NCI-H1417 (cell line): ENCODE data around the gene SLC16A6.
A peak's percentile ranks its signal among the peaks of the same experiment; 100 is the strongest.
"Not testable (repeated sequence)": the region's sequence is repeated elsewhere in the genome, so short reads cannot be mapped to it uniquely, and the experiment has no call there.

ENCODE experiments used
- DNase-seq, 3 experiments: peaks; one replicate each; lab custom pipeline; 2025; lab: John Stamatoyannopoulos, UW

SLC16A6 gene

DNA sequence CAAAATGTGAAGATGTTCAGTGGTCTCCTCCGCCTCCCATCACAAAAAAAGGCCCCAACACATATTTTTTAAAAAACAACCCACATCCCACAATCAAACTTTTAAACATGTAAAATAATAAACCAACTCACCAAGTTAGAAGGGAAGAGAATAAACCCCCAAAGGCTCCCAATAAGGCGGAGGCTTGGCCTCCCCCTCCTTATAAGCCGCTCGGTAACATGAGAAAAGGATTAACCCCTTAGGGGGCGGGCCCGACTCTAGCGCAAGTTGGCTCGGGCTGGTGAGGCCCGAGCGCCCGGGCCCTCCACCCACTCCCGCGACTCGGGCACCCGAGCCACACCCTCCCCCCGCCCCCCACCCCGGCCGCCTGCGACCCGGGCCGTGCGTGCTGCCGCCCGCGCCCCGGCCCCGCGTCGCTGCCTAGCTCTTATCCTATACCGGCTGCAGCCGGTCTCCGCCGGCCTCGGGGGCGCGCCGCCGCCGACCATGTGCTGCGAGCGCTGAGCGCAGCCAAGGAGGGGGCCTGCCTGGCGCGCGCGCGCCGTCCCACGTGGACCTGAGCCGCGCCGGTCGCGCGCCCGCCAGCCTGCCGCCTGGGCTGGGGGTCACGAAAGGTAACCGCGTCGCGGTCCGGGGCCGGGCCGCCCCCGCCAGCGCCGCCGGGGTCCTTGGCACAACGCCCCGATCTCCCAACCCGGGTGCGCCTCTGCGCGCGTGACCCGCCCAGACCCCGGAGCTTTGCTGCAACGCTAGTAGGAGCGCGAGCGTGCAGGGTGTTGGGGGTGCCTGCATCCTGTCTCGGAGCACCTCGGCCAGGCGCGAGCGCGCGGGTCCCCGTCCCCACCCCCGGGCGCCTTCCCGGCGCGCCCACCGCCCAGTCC is at the start of gene SLC16A6, which contains the start of gene ARSG:
SLC16A6 (minus strand) TSS at position 173 of the 881 bp plus-strand sequence. CDS start 12,807 bp downstream, outside the sequence.
ARSG (plus strand) TSS at position 541 of the 881 bp plus-strand sequence. CDS start 15,999 bp downstream, outside the sequence.
- DNase-seq: peak; percentile 57 to 77 (median 69)

DNA sequence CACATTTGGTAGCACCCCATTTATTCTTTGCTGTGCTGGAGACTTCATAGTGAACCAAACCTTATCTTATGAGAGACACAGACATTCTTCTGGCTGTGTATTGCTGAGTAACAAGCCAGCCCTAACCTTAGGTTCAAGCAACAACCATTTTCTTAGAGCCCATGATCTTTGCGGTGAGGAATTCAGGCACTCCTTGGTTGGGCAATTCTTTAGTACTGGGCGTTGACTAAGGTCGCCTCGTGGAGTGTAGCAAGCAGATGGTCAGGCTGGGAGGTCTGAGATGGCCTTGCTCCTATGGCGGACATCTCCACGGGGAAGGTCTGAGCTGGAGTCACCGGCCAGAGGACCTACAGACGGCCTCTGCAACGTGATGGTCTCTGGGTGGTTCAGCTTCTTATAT is 43.5 kb upstream of the SLC16A6 start:
- no peak for DNase-seq

GRCh38 chr17:68331932-68332331 is 41.0 kb upstream of the SLC16A6 start:
- not testable (repeated sequence) for DNase-seq

GRCh38 chr17:68329331-68329730 is 38.4 kb upstream of the SLC16A6 start:
- no peak for DNase-seq

- DNase-seq: no peak
Observed at GRCh38 chr17:68328676-68329075, 37.7 kb upstream of the SLC16A6 start.

GRCh38 chr17:68327823-68328557 is 37.1 kb upstream of the SLC16A6 start:
- DNase-seq: no peak

GRCh38 chr17:68326681-68327080 is 35.8 kb upstream of the SLC16A6 start:
- no peak for DNase-seq

- no peak for DNase-seq
Observed at GRCh38 chr17:68325961-68326360, 35.0 kb upstream of the SLC16A6 start.

GRCh38 chr17:68324654-68325336 is 33.9 kb upstream of the SLC16A6 start:
- DNase-seq: no peak

DNA sequence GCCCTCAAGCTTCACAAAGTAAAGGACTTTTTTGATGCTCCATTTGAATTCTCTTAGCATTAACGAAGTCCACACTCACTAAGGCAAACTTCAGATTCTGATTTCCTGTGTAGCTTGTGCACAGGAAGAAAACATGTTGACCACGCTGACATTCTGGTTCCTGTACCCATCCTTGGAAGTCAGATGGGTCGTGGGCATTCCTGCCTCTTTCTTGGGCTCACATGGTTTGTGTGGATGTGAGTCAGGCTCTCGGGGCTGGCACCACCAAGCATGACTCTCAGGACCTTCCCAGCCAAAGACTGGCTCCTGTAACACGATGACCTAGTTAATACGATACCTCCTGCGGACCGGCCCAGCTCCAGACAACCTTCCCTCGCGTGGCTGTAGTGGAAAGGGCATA is 33.2 kb upstream of the SLC16A6 start:
- no peak for DNase-seq

- DNase-seq: no peak
Observed at GRCh38 chr17:68322630-68323029, 31.7 kb upstream of the SLC16A6 start.

DNA sequence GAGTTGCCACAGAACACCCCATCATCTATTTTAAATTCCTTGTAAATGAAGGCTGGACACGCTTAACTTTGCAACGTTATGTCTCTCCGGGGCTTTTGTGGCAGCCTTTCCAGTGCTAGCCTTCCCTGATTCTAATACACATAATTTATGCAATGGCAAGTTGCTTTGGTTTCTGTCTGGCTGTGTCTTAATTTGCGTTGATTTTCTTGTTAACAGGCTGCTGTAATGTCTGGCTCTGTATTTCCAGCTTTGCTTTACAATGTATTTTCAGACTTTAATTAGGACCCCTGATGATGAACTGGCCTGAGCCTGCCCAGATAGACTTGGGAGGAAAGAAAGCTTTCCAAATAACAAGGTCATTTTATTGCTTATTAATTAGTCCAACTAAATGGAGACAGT is 30.6 kb upstream of the SLC16A6 start:
- DNase-seq: peak in 1 of 3 experiments; percentile 25

DNA sequence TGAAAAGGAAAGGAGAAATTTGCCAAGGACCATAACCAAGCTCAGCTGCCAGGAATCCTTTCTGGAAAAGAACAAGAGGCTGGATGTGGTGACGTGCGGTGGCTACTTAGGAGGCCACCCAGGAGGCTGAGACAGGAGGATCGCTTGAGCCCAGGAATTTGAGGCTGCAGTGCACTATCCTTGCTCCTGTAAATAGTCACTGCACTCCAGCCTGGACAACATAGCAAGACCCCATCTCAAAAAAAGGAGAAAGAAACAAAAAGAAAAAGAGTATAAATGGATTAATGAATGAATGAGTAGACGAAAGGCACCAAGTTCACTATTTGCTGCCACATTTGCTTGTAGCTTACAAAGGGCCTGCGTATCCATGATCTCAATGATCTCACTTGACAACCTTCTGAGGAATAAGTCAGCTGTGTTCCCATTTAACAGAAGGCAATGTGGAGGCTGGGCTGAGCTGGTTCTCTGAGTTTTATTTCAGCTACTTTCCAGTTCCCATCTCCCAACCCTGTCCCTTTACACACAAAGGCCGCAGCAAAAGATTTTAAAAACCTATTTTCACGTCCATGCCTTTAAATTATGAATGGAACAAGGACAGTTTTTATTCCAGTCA is 30.1 kb upstream of the SLC16A6 start:
- DNase-seq: no peak

DNA sequence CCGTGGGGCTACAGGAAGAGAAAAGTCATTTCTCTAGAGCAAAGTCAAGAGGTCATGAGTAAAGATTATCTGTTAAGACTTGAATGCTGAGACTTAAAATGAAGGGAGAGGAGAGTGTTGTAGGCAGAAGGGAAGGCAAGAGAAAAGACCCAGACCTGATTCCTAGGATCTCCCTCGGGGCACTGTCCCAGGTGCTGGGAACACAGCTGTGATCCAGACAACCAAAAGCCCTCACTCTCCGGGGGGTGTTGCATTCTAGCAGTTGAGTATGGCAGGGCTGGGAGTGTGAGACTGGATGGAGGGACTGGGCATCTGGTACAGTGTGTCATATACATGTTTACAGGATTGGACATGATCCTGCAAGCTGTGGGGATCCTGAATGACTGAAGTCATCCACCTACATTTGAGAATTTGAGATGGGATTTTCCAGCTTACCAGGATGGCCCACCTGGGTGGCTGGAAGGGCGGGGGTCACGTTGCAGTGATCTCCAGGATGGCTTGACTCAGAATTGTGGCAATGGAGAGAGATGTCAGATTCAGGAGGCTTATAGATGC is 29.5 kb upstream of the SLC16A6 start:
- DNase-seq: no peak

GRCh38 chr17:68319410-68320162 is 28.7 kb upstream of the SLC16A6 start:
- no peak for DNase-seq

DNA sequence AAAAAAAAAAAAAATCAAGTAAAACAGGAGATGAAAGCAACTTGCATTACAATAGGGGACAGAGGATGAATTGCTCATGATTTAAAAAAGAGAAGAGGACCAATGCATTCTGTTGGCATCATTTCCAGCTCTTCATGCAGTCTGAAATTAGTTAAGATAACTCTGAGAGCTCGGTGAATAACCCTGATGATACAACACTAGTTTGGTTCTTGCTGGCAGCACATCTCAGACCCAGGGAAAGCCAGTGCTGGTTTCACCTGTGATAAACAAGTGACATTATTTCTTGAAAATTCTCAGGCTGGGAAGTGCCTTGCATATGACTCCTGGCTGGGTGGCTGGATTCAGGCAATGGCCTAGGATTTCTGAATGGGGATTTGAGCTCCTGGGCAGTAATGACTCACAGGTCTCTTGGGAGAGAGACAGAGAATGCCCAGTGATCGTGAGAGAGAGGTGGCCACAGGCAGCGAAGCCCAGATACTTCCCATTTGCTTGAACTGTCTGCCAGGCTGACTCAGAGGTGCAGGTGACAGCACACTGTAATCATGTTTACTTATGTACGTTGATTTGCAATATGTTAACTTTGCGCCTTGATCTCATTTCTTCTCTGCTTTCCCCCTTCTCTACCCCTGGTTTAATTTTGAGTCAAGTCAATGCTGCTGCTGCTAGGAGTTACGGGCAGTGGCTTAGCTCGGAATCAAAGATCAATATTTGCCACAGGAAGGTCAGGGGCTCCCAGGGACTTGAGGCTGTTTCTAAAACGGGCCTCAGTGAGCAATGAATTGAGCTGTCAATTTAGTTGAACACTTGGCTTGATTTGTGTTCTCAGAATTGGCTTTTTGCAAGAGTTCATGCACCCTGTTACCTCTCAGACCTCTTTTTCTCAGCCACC is 27.4 kb upstream of the SLC16A6 start:
- DNase-seq: peak in 1 of 3 experiments; percentile 16

GRCh38 chr17:68317458-68317857 is 26.5 kb upstream of the SLC16A6 start:
- DNase-seq: no peak

- DNase-seq: no peak
Observed at GRCh38 chr17:68315930-68316329, 25.0 kb upstream of the SLC16A6 start.

DNA sequence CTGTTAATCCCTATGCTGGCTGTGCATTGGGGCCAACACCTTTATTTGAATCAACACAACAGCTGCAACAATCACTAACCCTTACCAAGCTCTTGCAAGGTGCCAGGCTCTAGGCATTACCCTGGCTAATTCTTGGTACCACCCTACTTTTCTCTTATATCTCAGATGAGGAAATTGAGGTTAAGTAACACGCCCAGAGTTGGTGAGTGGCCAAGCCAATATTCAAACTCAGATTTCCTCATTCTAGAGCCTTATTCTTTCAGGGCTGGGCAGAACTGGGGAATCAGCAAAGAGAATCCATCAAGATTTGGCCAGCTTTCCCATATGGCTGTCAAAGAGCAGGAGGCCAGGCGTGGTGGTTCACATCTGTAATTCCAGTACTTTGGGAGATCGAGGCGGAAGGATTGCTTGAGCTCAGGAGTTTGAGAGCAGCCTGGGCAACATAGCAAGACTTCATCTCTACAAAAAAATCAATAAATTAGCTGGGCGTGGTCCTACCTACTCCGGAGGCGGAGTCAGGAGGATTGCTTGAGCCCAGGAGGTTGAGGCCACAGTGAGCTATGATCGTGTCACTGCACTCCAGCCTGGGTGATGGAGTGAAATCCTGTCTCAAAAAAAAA is 24.1 kb upstream of the SLC16A6 start:
- no peak for DNase-seq
